Measurements from ENCODE around the gene ALOXE3.
A peak's percentile ranks its signal among the peaks of the same experiment; 100 is the strongest.
"Not testable (repeated sequence)": the region's sequence is repeated elsewhere in the genome, so short reads cannot be mapped to it uniquely, and the experiment has no call there.

ALOXE3 gene

GRCh38 chr17:8110456-8110804, 7.9 kb downstream of the ALOXE3 start:
- H3K4me3 ChIP-seq (ENCODE audit: low read length) = no peak overlapping the region
- no peak for DNase-seq (ENCODE audit: low read depth)
- TF ChIP-seq, protein P1, sequence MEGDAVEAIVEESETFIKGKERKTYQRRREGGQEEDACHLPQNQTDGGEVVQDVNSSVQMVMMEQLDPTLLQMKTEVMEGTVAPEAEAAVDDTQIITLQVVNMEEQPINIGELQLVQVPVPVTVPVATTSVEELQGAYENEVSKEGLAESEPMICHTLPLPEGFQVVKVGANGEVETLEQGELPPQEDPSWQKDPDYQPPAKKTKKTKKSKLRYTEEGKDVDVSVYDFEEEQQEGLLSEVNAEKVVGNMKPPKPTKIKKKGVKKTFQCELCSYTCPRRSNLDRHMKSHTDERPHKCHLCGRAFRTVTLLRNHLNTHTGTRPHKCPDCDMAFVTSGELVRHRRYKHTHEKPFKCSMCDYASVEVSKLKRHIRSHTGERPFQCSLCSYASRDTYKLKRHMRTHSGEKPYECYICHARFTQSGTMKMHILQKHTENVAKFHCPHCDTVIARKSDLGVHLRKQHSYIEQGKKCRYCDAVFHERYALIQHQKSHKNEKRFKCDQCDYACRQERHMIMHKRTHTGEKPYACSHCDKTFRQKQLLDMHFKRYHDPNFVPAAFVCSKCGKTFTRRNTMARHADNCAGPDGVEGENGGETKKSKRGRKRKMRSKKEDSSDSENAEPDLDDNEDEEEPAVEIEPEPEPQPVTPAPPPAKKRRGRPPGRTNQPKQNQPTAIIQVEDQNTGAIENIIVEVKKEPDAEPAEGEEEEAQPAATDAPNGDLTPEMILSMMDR (conservative IDR thresholded peaks at IDR 0.05; ENCODE audit: low read depth, low read length) = no peak

DNA sequence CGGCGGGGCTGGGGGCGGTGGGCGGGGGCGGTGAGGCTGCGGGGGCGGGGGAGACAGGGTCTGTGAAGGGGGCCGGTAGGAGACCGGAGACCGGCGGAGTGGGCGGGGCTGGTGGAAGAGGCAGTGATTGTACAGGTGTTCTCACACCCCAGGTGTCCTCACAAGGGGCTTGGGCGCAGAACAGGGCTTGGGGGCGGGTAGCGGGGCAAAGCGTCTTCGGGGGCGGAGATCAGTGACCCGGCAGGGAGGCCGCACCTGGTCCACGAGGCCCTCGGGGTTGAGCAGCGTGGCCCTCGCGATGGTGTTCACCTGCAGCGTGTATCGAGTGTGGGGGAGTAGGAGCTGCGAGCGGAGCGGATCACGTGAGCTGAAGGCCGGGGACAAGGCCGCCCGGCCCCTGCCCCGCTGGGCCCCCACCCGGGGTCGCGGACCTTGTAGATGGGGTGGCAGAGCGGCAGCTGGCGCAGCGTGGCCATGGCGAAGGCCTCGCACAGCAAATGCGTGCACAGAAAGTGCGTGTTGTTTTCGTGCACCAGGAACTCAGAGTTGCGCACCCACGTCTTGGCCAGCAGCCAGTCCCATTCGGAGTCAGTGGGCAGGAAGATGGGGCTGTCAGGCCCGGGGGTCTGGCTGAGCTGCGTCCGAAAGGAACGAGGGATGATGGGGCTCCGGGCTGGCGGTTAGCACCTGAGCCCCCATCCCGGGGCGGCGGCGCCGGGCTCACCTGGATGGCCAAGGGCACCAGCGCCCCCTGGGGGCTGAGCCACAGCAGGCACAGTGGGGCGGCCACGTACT, 8.5 kb downstream of the ALOXE3 start:
- TF ChIP-seq, protein P1 (conservative IDR thresholded peaks at IDR 0.05; ENCODE audit: low read depth, low read length) = peak; percentile 83
- H3K4me3 ChIP-seq (ENCODE audit: low read length) = peak overlapping the region; percentile 20
- no peak for DNase-seq (ENCODE audit: low read depth)

- TF ChIP-seq, protein P1 (conservative IDR thresholded peaks at IDR 0.05; ENCODE audit: low read depth, low read length) = no peak
- H3K4me3 ChIP-seq (ENCODE audit: low read length) = no peak overlapping the region
- DNase-seq (ENCODE audit: low read depth) = no peak
These were observed 9.2 kb downstream of the ALOXE3 start for GRCh38 chr17:8108972-8109660.

GRCh38 chr17:8106980-8107379, 11.3 kb downstream of the ALOXE3 start:
- not testable (repeated sequence) for DNase-seq (ENCODE audit: low read depth); H3K4me3 ChIP-seq (ENCODE audit: low read length)

- H3K4me3 ChIP-seq (ENCODE audit: low read length) = no peak overlapping the region
- TF ChIP-seq, protein P1 (conservative IDR thresholded peaks at IDR 0.05; ENCODE audit: low read depth, low read length) = no peak
- DNase-seq (ENCODE audit: low read depth) = no peak
These were observed 12.3 kb downstream of the ALOXE3 start for GRCh38 chr17:8105957-8106398.

- no peak for DNase-seq (ENCODE audit: low read depth)
- TF ChIP-seq, protein P1 (conservative IDR thresholded peaks at IDR 0.05; ENCODE audit: low read depth, low read length) = no peak
- no peak overlapping the region for H3K4me3 ChIP-seq (ENCODE audit: low read length)
These were observed 13.4 kb downstream of the ALOXE3 start for GRCh38 chr17:8104911-8105310.

- no peak for DNase-seq (ENCODE audit: low read depth)
- TF ChIP-seq, protein P1 (conservative IDR thresholded peaks at IDR 0.05; ENCODE audit: low read depth, low read length) = no peak
- no peak overlapping the region for H3K4me3 ChIP-seq (ENCODE audit: low read length)
These were observed 14.8 kb downstream of the ALOXE3 start for GRCh38 chr17:8103549-8103948.

All from retinal pigment epithelial cell (primary cell).